Measurements from ENCODE around the gene OFD1. TPM values are rescaled to one million over a fixed set of nuclear protein-coding genes. Genes with fewer than 3 reads are reported as not detected.

The OFD1 gene
- total and polyA plus RNA-seq, 2 of the 8 experiments (the other 6 are each of a cell fraction or from before 2014, with no cell fraction given), result 8.0 to 23.4 TPM

- Histone ChIP-seq H2BK12ac (ENCODE audit: low read depth, low read length) (no peak overlapping the region), H4K91ac (replicated peaks; ENCODE audit: insufficient read length, low read length) (no peak overlapping the region), H2BK20ac (ENCODE audit: low read length) (no peak overlapping the region), H4K5ac (ENCODE audit: insufficient read length, low read depth, low read length) (no peak overlapping the region), H2BK5ac (ENCODE audit: low read depth, low read length) (no peak overlapping the region), H3K23me2 (ENCODE audit: low read depth, low read length) (no peaks in the 10 kb centered on the region), H3K9me3 (ENCODE audit: insufficient read depth in 2 of 2, low read depth in 1 of 2, low read length in 1 of 2) (no peaks in the 10 kb centered on the region), H3K27me3 (replicated peaks in 1 of 4; ENCODE audit: control insufficient read depth in 3 of 4, extremely low read depth in 1 of 4, insufficient read depth in 3 of 4, low read length in 3 of 4) (no peaks in the 10 kb centered on the region), H3K56ac (replicated peaks; ENCODE audit: insufficient read length, low read depth, low read length) (no peak overlapping the region), H3K79me1 (ENCODE audit: low read depth, low read length) (peaks cover 6% of the 10 kb centered on the region), H2BK15ac (ENCODE audit: low read length) (no peak overlapping the region), H3K18ac (ENCODE audit: extremely low read depth, low read length) (no peak overlapping the region), H3K27ac (ENCODE audit: low read depth, low read length) (no peak overlapping the region), H2AFZ (ENCODE audit: low read length) (no peak overlapping the region), H3K4me3 (ENCODE audit: extremely low read depth in 1 of 4, insufficient read depth in 2 of 4, low read depth in 3 of 4, low read length in 4 of 4) (no peak overlapping the region), H3K23ac (ENCODE audit: insufficient read length) (no peak overlapping the region), H3K4me2 (ENCODE audit: insufficient read depth in 1 of 2, low read depth in 2 of 2, low read length in 2 of 2) (no peak overlapping the region), H2AK5ac (ENCODE audit: low read depth, low read length) (no peak overlapping the region), H3K79me2 (ENCODE audit: control insufficient read depth in 1 of 2, insufficient read depth in 2 of 2, low read length in 2 of 2) (peaks cover 0 to 62% of the 10 kb centered on the region in 2 experiments; a peak in 2 of 4 replicates), H3K4ac (replicated peaks; ENCODE audit: insufficient read length, low read depth, low read length) (no peak overlapping the region), H2BK120ac (replicated peaks; ENCODE audit: low read depth, low read length) (no peak overlapping the region), H3K14ac (ENCODE audit: insufficient read length) (no peak overlapping the region), H4K8ac (ENCODE audit: extremely low read depth, insufficient read depth, low read length) (no peak overlapping the region), H3K9ac (replicated peaks in 1 of 4; ENCODE audit: extremely low read depth in 1 of 4, low read depth in 3 of 4, low read length in 3 of 4) (no peak overlapping the region), H3K4me1 (replicated peaks in 1 of 4; ENCODE audit: control insufficient read depth in 3 of 4, insufficient read depth in 4 of 4, low read length in 3 of 4) (peaks cover 0 to 4% (median 2%) of the 10 kb centered on the region in 4 experiments; a peak in 3 of 7 replicates), H4K20me1 (replicated peaks in 1 of 2; ENCODE audit: control insufficient read depth in 1 of 2, insufficient read depth in 2 of 2, low read length in 2 of 2) (peaks cover 0 to 9% of the 10 kb centered on the region in 2 experiments), H3K36me3 (ENCODE audit: control insufficient read depth in 2 of 4, insufficient read depth in 4 of 4, low read length in 3 of 4) (no peaks in the 10 kb centered on the region; a peak in 3 of 8 replicates)
- DNase-seq (ENCODE audit: low read depth in 1 of 2, low spot score in 2 of 2) (no peak), FAIRE-seq (no peak)
- ChIA-PET POLR2A (ENCODE audit: partially characterized antibody) (no interaction called here), CTCF (ENCODE audit: partially characterized antibody) (interaction anchor here (1.2 kb wide), 1 partner anchor 57 kb away, joined by 3 read pairs; no protein-coding TSS in a partner anchor)
- WGBS, 2 experiments (ENCODE audit: extremely low coverage in 1 of 2, insufficient coverage in 1 of 2, insufficient read length in 1 of 2, insufficient replicate concordance in 2 of 2, low coverage in 1 of 2, low lambda C conversion rate in 2 of 2, missing lambda C conversion rate in 1 of 2), result 81% methylated on average over 3 of the region's 3 CpGs; no CpG with 5 or more reads in 1 of the 2 experiments
- no peak for TF ChIP-seq CBX5 (IDR thresholded peaks at IDR 0.05; ENCODE audit: low read depth, low read length)
- no peak for TF ChIP-seq FOSL1 (IDR thresholded peaks at IDR 0.05; ENCODE audit: insufficient read depth, low read depth, low read length)
- no peak for TF ChIP-seq EP300 (IDR thresholded peaks at IDR 0.05; ENCODE audit: borderline replicate concordance in 1 of 2, low read depth in 2 of 2, low read length in 2 of 2)
- TF ChIP-seq SP2 (IDR thresholded peaks at IDR 0.05; ENCODE audit: low read length), result no peak
- no peak for TF ChIP-seq TCF12 (IDR thresholded peaks at IDR 0.05; ENCODE audit: low read depth, low read length)
- TF ChIP-seq RBBP5 (IDR thresholded peaks at IDR 0.05; ENCODE audit: borderline replicate concordance, low read depth, low read length), result no peak
- no peak for TF ChIP-seq HDAC6 (IDR thresholded peaks at IDR 0.05; ENCODE audit: low read depth, low read length)
- TF ChIP-seq EGR1 (IDR thresholded peaks at IDR 0.05; ENCODE audit: borderline replicate concordance, low read depth, low read length), result no peak
- TF ChIP-seq CBX8 (IDR thresholded peaks at IDR 0.05; ENCODE audit: borderline replicate concordance, low read depth, low read length), result no peak
- TF ChIP-seq CHD2 (IDR thresholded peaks at IDR 0.05; ENCODE audit: low read length), result no peak
- TF ChIP-seq CREB1 (IDR thresholded peaks at IDR 0.05), result no peak
- TF ChIP-seq ASH2L (IDR thresholded peaks at IDR 0.05; ENCODE audit: low read length), result no peak
- no peak for TF ChIP-seq MAX (IDR thresholded peaks at IDR 0.05)
- no peak for TF ChIP-seq PHF8 (conservative IDR thresholded peaks at IDR 0.05; ENCODE audit: low read depth, low read length)
- no peak for TF ChIP-seq SIRT6 (IDR thresholded peaks at IDR 0.05; ENCODE audit: low read length)
- no peak for TF ChIP-seq CEBPB (IDR thresholded peaks at IDR 0.05; ENCODE audit: low read depth, low read length)
Observed at GRCh38 chrX:13703589-13703988, 31.0 kb upstream of the OFD1 start.

Data from H1 (cell line).